Ureter (tissue), 1 donor: ENCODE data around the gene KLHL11. TPM values are rescaled to one million over a fixed set of nuclear protein-coding genes. Genes with fewer than 3 reads are reported as not detected.

Source experiments
- DNase-seq: peaks from one replicate; pipeline ENCODE4 v3.0.0-alpha.2; 2020; ENCODE audit warnings: low spot score
- total RNA-seq: library from RNA; stranded (reverse); gene quantifications from one replicate; pipeline ENCODE4 v1.2.4, GENCODE V29; 2023
- donor health status: DM: yes; HTN: yes; CAD: no.

The KLHL11 gene
- total RNA-seq, 1 donor from 2014 or later: 15.6 TPM

- no peak for DNase-seq
Observed at GRCh38 chr17:41810659-41811548, 54.3 kb downstream of the KLHL11 start.

GRCh38 chr17:41806685-41807445 lies 58.4 kb downstream of the KLHL11 start:
- DNase-seq: no peak

Other genes with a start within 250 kb of the KLHL11 start
- gene KRT17, start 240.8 kb downstream of the KLHL11 start, total RNA-seq: 223 TPM
- gene EIF1, start 176.5 kb downstream of the KLHL11 start, total RNA-seq: 1,012 TPM
- gene GAST, start 153.1 kb downstream of the KLHL11 start, total RNA-seq: not detected
- 0.47 TPM for gene HAP1, start 130.8 kb downstream of the KLHL11 start, total RNA-seq
- 277 TPM for gene JUP, start 78.7 kb downstream of the KLHL11 start, total RNA-seq
- 7.8 TPM for gene P3H4, start 53.5 kb downstream of the KLHL11 start, total RNA-seq
- 42.0 TPM for gene FKBP10, start 52.4 kb downstream of the KLHL11 start, total RNA-seq
- 36.3 TPM for gene NT5C3B, start 29.2 kb downstream of the KLHL11 start, total RNA-seq
- gene KLHL10, start 27.6 kb downstream of the KLHL11 start, total RNA-seq: 0.44 TPM
- 94.2 TPM for gene ACLY, start 53.5 kb upstream of the KLHL11 start, total RNA-seq
- gene ODAD4, start 65.2 kb upstream of the KLHL11 start, total RNA-seq: 0.75 TPM
- 45.7 TPM for gene CNP, start 101.4 kb upstream of the KLHL11 start, total RNA-seq
- 111 TPM for gene DNAJC7, start 152.0 kb upstream of the KLHL11 start, total RNA-seq
- 20.8 TPM for gene NKIRAS2, start 154.7 kb upstream of the KLHL11 start, total RNA-seq
- gene C17orf113, start 185.2 kb upstream of the KLHL11 start, total RNA-seq: 1.9 TPM
- gene ZNF385C, start 233.1 kb upstream of the KLHL11 start, total RNA-seq: 1.2 TPM
- 31.3 TPM for gene DHX58, start 247.3 kb upstream of the KLHL11 start, total RNA-seq